K562 (cell line): Measurements from ENCODE around the gene NEU1. TPM values are rescaled to one million over a fixed set of nuclear protein-coding genes. Genes with fewer than 3 reads are reported as not detected.

Experiments
- CREBBP ChIP-seq: IDR thresholded peaks from one replicate; pipeline ENCODE4 v1.6.1; 2012; ENCODE audit warnings: low read depth, mild to moderate bottlenecking, control low read depth, inconsistent platforms, low read length
- CTCF ChIP-seq, 3 experiments: IDR thresholded peaks in 2 of 3; conservative IDR thresholded peaks in 1 of 3; 2 replicates each; pipeline ENCODE4 v1.5.1; 2011 to 2012; ENCODE audit warnings: low read length in 3 of 3, mild to moderate bottlenecking in 3 of 3, control low read depth in 2 of 3, improper control_type of control experiment in 1 of 3, inconsistent platforms in 1 of 3, low read depth in 1 of 3, mixed read lengths in 1 of 3, moderate library complexity in 1 of 3; ENCODE audit not compliant: insufficient read depth in 2 of 3
- CXXC5 ChIP-seq: fragments of 250-450 bp; sonication (Bioruptor Pico); IDR thresholded peaks from 2 replicates; pipeline ENCODE4 v1.8.0; 2022; ENCODE audit warnings: inconsistent platforms, mild to moderate bottlenecking, moderate library complexity
- DIDO1 ChIP-seq: fragments of 450-650 bp; IDR thresholded peaks from 2 replicates; pipeline ENCODE4 v1.6.1; 2016; ENCODE audit warnings: low read depth, missing biosample characterization, missing genetic modification characterization
- DNMT1 ChIP-seq: fragments of 450-650 bp; IDR thresholded peaks from 2 replicates; pipeline ENCODE4 v1.6.1; 2016; ENCODE audit warnings: antibody characterized with exemption, mild to moderate bottlenecking
- EP300 ChIP-seq: IDR thresholded peaks from 2 replicates; pipeline ENCODE4 v1.6.1; 2012; ENCODE audit warnings: low read length, improper control_type of control experiment
- FOXK1 ChIP-seq: sonication (generic); formaldehyde crosslinking; IDR thresholded peaks from 2 replicates; pipeline ENCODE4 v1.8.0; 2022; ENCODE audit warnings: missing genetic modification reagents, mild to moderate bottlenecking, borderline replicate concordance
- KHSRP ChIP-seq: fragments of 450-650 bp; IDR thresholded peaks from 2 replicates; pipeline ENCODE4 v1.6.1; 2017
- KLF13 ChIP-seq: fragments of 450-650 bp; IDR thresholded peaks from 2 replicates; pipeline ENCODE4 v1.6.1; 2016; ENCODE audit warnings: missing genetic modification characterization, low read depth, mild to moderate bottlenecking, missing compliant biosample characterization, moderate library complexity, borderline replicate concordance
- MAX ChIP-seq: sonication (generic); formaldehyde crosslinking; IDR thresholded peaks from 2 replicates; pipeline ENCODE4 v1.9.0; 2022; ENCODE audit warnings: mild to moderate bottlenecking, missing genetic modification reagents
- MCM2 ChIP-seq: fragments of 450-650 bp; IDR thresholded peaks from 2 replicates; pipeline ENCODE4 v1.6.1; 2017; ENCODE audit warnings: low read depth, mild to moderate bottlenecking
- MXI1 ChIP-seq: IDR thresholded peaks from 2 replicates; pipeline ENCODE4 v1.6.1; 2011; ENCODE audit warnings: low read depth, mild to moderate bottlenecking, improper control_type of control experiment, low read length
- NFXL1 ChIP-seq: fragments of 450-650 bp; formaldehyde crosslinking; IDR thresholded peaks from 2 replicates; pipeline ENCODE4 v1.4.0; 2021; ENCODE audit warnings: mild to moderate bottlenecking
- NR3C1 ChIP-seq: sonication (generic); formaldehyde crosslinking; IDR thresholded peaks from 2 replicates; pipeline ENCODE4 v1.8.1; 2022; ENCODE audit warnings: missing genetic modification reagents
- POU5F1 ChIP-seq: fragments of 150-350 bp; IDR thresholded peaks from 2 replicates; pipeline ENCODE4 v1.6.1; 2014; ENCODE audit warnings: borderline replicate concordance, low read length, low read depth, mild to moderate bottlenecking; ENCODE audit not compliant: partially characterized antibody
- RAD21 ChIP-seq, 2 experiments: fragments of 250-450 bp in 1 of 2; fragments of 450-650 bp in 1 of 2; sonication (Bioruptor Pico) in 1 of 2; formaldehyde crosslinking in 1 of 2; IDR thresholded peaks in 1 of 2; conservative IDR thresholded peaks in 1 of 2; 2 replicates each; pipeline versions ENCODE4 v1.4.0 to v1.8.0; 2020 to 2022; ENCODE audit warnings: mild to moderate bottlenecking in 2 of 2, moderate library complexity in 1 of 2
- SFPQ ChIP-seq: fragments of 200-400 bp; formaldehyde crosslinking; IDR thresholded peaks from 2 replicates; pipeline ENCODE4 v1.6.1; 2017; ENCODE audit warnings: mild to moderate bottlenecking, low read depth, low read length, moderate library complexity
- SMC3 ChIP-seq: conservative IDR thresholded peaks from 2 replicates; pipeline ENCODE4 v1.6.1; 2011; ENCODE audit warnings: low read depth, low read length, improper control_type of control experiment; ENCODE audit not compliant: insufficient read depth
- SP1 ChIP-seq: sonication (generic); formaldehyde crosslinking; IDR thresholded peaks from 2 replicates; pipeline ENCODE4 v1.8.1; 2022; ENCODE audit warnings: mild to moderate bottlenecking, missing genetic modification reagents
- TAF1 ChIP-seq: IDR thresholded peaks from 2 replicates; pipeline ENCODE4 v1.6.1; 2011; ENCODE audit warnings: mild to moderate bottlenecking, low read length, moderate library complexity; ENCODE audit not compliant: insufficient read depth, control insufficient read depth, severe bottlenecking; ENCODE audit errors: extremely low read depth
- TAL1 ChIP-seq: fragments of 450-650 bp; IDR thresholded peaks from 2 replicates; pipeline ENCODE4 v1.6.1; 2016; ENCODE audit warnings: mild to moderate bottlenecking
- TARDBP ChIP-seq: fragments of 450-650 bp; IDR thresholded peaks from 2 replicates; pipeline ENCODE4 v1.6.1; 2016
- TGIF2 ChIP-seq: sonication (generic); formaldehyde crosslinking; IDR thresholded peaks from 2 replicates; pipeline ENCODE4 v1.8.1; 2022; ENCODE audit warnings: mild to moderate bottlenecking, missing genetic modification reagents, moderate library complexity
- TRIM28 ChIP-seq: fragments of 450-650 bp; IDR thresholded peaks from 2 replicates; pipeline ENCODE4 v1.6.1; 2017
- ZKSCAN8 ChIP-seq: fragments of 200-800 bp; sonication (Bioruptor generic); IDR thresholded peaks from 2 replicates; pipeline ENCODE4 v1.6.1; 2016; ENCODE audit warnings: missing genetic modification characterization, missing compliant biosample characterization
- ZNF184 ChIP-seq: sonication (generic); formaldehyde crosslinking; IDR thresholded peaks from 2 replicates; pipeline ENCODE4 v1.5.0; 2020; ENCODE audit warnings: missing genetic modification reagents
- ZNF354B ChIP-seq: fragments of 250-450 bp; sonication (Bioruptor Pico); IDR thresholded peaks from 2 replicates; pipeline ENCODE4 v1.4.0; 2020
- polyA plus RNA-seq, 8 experiments: library from polyadenylated mRNA; depleted of rRNA in 4 of 8; stranded (reverse) in 5 of 8; unstranded in 3 of 8; fragments of >200 nt; fragmentation: Nextera tagmentation in 2 of 8; fragmentation: Illumina TruSeq in 1 of 8; extraction: Ambion mirVana in 2 of 8; extraction: Trizol in 1 of 8; gene quantifications; 2 replicates each; pipeline versions ENCODE4 v1.2.1 to v1.2.3, GENCODE V29; 2011 to 2014; ENCODE audit warnings: inconsistent platforms in 1 of 8, missing spikeins in 1 of 8
- total RNA-seq, 7 experiments: library from RNA; depleted of rRNA in 6 of 7; stranded (reverse); fragments of >200 nt in 6 of 7; fragmentation: Illumina TruSeq in 2 of 7; extraction: Trizol in 2 of 7; gene quantifications; 2 replicates each; pipeline versions ENCODE4 v1.2.1 to v1.2.3, GENCODE V29; 2011 to 2021; ENCODE audit warnings: low replicate concordance in 1 of 7

NEU1 gene
- total and polyA plus RNA-seq, 9 of the 15 experiments (the other 6 are each of a cell fraction or from before 2014, with no cell fraction given) = 14.8 to 67.8 (median 51.0) TPM

- no peak for TF ChIP-seq CREBBP
- TF ChIP-seq RAD21 (CRISPR knock-in tag; conservative IDR thresholded peaks at IDR 0.05 in 1 of 2, IDR thresholded peaks at IDR 0.05 in 1 of 2) = peak; percentile 77 to 78
- TF ChIP-seq NFXL1 (CRISPR knock-in tag) = no peak
- peak; percentile 39; the same call in 1 of the 2 replicates for TF ChIP-seq SMC3
- TF ChIP-seq DNMT1 = no peak
- no peak for TF ChIP-seq KLF13 (tag)
- TF ChIP-seq MXI1 = no peak
- TF ChIP-seq DIDO1 (tag) = no peak
- no peak for TF ChIP-seq SP1 (CRISPR knock-in tag)
- no peak for TF ChIP-seq TGIF2 (CRISPR knock-in tag)
- no peak for TF ChIP-seq MAX (CRISPR knock-in tag)
- no peak for TF ChIP-seq TRIM28
- TF ChIP-seq ZNF354B = no peak
- TF ChIP-seq CXXC5 (CRISPR knock-in tag) = peak; percentile 12; the same call in 1 of the 2 replicates
- TF ChIP-seq POU5F1 = no peak
- no peak for TF ChIP-seq TAF1
- no peak for TF ChIP-seq ZNF184 (CRISPR knock-in tag)
- TF ChIP-seq TAL1 = no peak
- no peak for TF ChIP-seq SFPQ
- no peak for TF ChIP-seq MCM2
- TF ChIP-seq KHSRP = no peak
- TF ChIP-seq ZKSCAN8 = no peak
- TF ChIP-seq NR3C1 (CRISPR knock-in tag) = no peak
- no peak for TF ChIP-seq EP300
- peak in 2 of 3 experiments; percentile 59 to 84; a peak in 4 of 6 replicates for TF ChIP-seq CTCF (IDR thresholded peaks at IDR 0.05 in 2 of 3, conservative IDR thresholded peaks at IDR 0.05 in 1 of 3; ENCODE audit: insufficient read depth in 2 of 3, low read depth in 1 of 3, low read length in 3 of 3)
- TF ChIP-seq FOXK1 (CRISPR knock-in tag) = no peak
- no peak for TF ChIP-seq TARDBP
These were observed 32.9 kb downstream of the NEU1 start (continued) for GRCh38 chr6:31829633-31830283.
